22Rv1 (cell line): ENCODE data around the gene CRB3.

Experiments used
- H3K27ac ChIP-seq: fragments of 450-650 bp; 2 replicates; pipeline ENCODE4 v1.5.1; 2017
- CTCF ChIP-seq: fragments of 450-650 bp; IDR thresholded peaks from 2 replicates; pipeline ENCODE4 v1.5.1; 2017; ENCODE audit warnings: mild to moderate bottlenecking
- ZFX ChIP-seq: fragments of 450-650 bp; IDR thresholded peaks from 2 replicates; pipeline ENCODE4 v1.6.1; 2017; ENCODE audit warnings: antibody characterized with exemption, borderline replicate concordance

Gene CRB3

GRCh38 chr19:6475321-6476108, 11.4 kb downstream of the CRB3 start:
- TF ChIP-seq CTCF (no peak), ZFX (no peak)
- H3K27ac ChIP-seq: no peak overlapping the region

GRCh38 chr19:6476155-6476895, 12.3 kb downstream of the CRB3 start:
- no peak for TF ChIP-seq ZFX
- TF ChIP-seq CTCF: no peak
- 0 out of 2 replicates have a peak overlapping the region, but pooled peaks have one; percentile 18 for H3K27ac ChIP-seq

- TF ChIP-seq CTCF: no peak
- no peak for TF ChIP-seq ZFX
- no peak overlapping the region for H3K27ac ChIP-seq
Measured at GRCh38 chr19:6476896-6477431, 12.9 kb downstream of the CRB3 start.

- no peak overlapping the region for H3K27ac ChIP-seq
- no peak for TF ChIP-seq CTCF
- TF ChIP-seq ZFX: no peak
Measured at GRCh38 chr19:6478815-6479214, 14.7 kb downstream of the CRB3 start.

GRCh38 chr19:6479836-6480398, 15.8 kb downstream of the CRB3 start:
- TF ChIP-seq CTCF (no peak), ZFX (no peak)
- no peak overlapping the region for H3K27ac ChIP-seq

- no peak overlapping the region for H3K27ac ChIP-seq
- TF ChIP-seq ZFX (no peak), CTCF (no peak)
Measured at GRCh38 chr19:6480848-6481415, 16.9 kb downstream of the CRB3 start.
